Breast epithelium (tissue), 3 donors: ENCODE measurements around the gene GNL1.

Source experiments
- POLR2A ChIP-seq: fragments of 450-650 bp; IDR thresholded peaks from one replicate; pipeline ENCODE4 v1.6.1; 2016; ENCODE audit warnings: antibody characterized with exemption, mild to moderate bottlenecking, moderate library complexity
- TF ChIP-seq, protein P1 (sequence below), 3 donors: fragments of 450-650 bp; IDR thresholded peaks; one replicate each; pipeline ENCODE4 v1.5.1; 2016 to 2017; ENCODE audit warnings: antibody characterized with exemption in 3 of 3, mild to moderate bottlenecking in 3 of 3, moderate library complexity in 3 of 3

DNA sequence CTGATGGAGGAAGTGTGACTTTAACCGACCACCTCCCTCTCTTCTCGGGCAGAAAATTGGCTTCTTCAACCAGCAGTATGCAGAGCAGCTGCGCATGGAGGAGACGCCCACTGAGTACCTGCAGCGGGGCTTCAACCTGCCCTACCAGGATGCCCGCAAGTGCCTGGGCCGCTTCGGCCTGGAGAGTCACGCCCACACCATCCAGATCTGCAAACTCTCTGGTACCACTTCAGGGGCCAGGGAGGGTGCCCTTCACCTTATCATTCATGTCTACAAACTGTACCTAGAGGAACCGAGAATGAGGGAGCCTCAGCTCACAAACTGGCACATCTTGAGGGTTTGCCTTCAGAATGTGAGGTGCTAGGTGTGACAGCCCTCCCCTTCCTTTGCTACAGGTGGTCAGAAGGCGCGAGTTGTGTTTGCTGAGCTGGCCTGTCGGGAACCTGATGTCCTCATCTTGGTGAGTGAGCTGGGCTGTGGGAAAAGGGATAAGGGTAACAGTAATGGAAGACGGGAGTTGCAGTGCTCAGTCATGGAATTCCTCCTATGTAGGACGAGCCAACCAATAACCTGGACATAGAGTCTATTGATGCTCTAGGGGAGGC lies 33.6 kb upstream of the GNL1 start:
- TF ChIP-seq, protein P1, sequence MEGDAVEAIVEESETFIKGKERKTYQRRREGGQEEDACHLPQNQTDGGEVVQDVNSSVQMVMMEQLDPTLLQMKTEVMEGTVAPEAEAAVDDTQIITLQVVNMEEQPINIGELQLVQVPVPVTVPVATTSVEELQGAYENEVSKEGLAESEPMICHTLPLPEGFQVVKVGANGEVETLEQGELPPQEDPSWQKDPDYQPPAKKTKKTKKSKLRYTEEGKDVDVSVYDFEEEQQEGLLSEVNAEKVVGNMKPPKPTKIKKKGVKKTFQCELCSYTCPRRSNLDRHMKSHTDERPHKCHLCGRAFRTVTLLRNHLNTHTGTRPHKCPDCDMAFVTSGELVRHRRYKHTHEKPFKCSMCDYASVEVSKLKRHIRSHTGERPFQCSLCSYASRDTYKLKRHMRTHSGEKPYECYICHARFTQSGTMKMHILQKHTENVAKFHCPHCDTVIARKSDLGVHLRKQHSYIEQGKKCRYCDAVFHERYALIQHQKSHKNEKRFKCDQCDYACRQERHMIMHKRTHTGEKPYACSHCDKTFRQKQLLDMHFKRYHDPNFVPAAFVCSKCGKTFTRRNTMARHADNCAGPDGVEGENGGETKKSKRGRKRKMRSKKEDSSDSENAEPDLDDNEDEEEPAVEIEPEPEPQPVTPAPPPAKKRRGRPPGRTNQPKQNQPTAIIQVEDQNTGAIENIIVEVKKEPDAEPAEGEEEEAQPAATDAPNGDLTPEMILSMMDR (IDR thresholded peaks at IDR 0.05), result no peak
- no peak for TF ChIP-seq POLR2A
